ENCODE measurements around the gene FFAR4. TPM values are rescaled to one million over a fixed set of nuclear protein-coding genes. Genes with fewer than 3 reads are reported as not detected.
A peak's percentile ranks its signal among the peaks of the same experiment; 100 is the strongest.

FFAR4 gene
- total RNA-seq, 5 donors from 2014 or later (not counting 1 experiment from before 2014, with no cell fraction given): not detected

DNA sequence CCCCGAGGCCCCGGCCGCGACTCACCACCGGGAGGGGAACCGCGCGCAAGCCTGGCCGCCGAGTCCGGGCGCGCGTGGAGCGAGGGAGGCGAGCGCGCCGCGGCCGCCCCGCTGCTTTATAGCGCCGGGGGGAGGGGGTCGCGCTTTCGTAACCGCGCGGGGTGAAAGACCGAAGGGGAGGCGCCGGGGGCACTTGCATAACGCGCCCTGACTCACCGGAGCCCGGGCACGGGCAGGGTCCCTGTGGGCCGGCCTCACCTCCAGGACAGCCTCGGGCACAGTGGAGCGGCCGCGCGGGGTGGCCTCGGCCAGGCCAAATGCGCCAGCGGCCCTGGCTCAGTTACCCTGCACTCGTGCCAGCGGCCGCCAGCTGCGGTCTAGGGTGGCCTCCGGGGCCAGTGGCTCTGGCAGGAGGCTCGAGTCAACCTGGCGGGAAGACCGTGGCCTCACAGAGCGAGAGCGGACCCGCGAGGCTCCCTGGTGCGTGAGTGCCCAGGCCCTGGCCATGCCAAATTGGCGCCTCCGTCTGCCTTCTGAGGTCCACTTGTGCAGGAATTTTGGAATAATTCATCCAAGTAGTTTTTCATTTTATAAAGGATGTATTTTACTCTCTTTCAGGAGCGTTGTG, 34.8 kb downstream of the FFAR4 start, which contains the start of gene RBP4:
RBP4 (minus strand) TSS at position 90 of the 628 bp plus-strand sequence. CDS start 207 bp downstream, outside the sequence.
- no peak within 1 kb of the TSS for H3K4me3 Mint-ChIP-seq
- no peak for DNase-seq
- no peak within 1 kb of the TSS for H3K27ac ChIP-seq (ENCODE audit: low read length)
- no peaks in the 10 kb centered on the region for H3K9me3 Mint-ChIP-seq
- H3K4me3 ChIP-seq (ENCODE audit: control insufficient read depth in 1 of 2, extremely low read depth in 1 of 2, low read length in 1 of 2): no peak within 1 kb of the TSS
- H3K36me3 ChIP-seq (ENCODE audit: control insufficient read depth in 2 of 2, extremely low read depth in 1 of 2, insufficient read depth in 1 of 2, low read length in 1 of 2): no peaks in the 10 kb centered on the region
- H3K27ac Mint-ChIP-seq: peak within 1 kb of the TSS in 1 of 2 donors; percentile 5
- no peaks in the 10 kb centered on the region for H3K36me3 Mint-ChIP-seq
- 4% methylated on average over 58 of the region's 63 CpGs for WGBS (ENCODE audit: insufficient coverage)
- H3K9me3 ChIP-seq: no peaks in the 10 kb centered on the region
- ChIA-PET CTCF (no interaction called here), POLR2A (no interaction called here)
- peaks cover 6 to 24% of the 10 kb centered on the region in 2 experiments for H3K27me3 ChIP-seq (replicated peaks in 1 of 2; ENCODE audit: control insufficient read depth in 2 of 2, extremely low read depth in 1 of 2, insufficient read depth in 2 of 2, low read length in 1 of 2)
- no peaks in the 10 kb centered on the region for H3K4me1 ChIP-seq (ENCODE audit: control insufficient read depth in 1 of 2, extremely low read depth in 1 of 2, insufficient read depth in 2 of 2, low read length in 2 of 2)
- H3K4me1 Mint-ChIP-seq: no peaks in the 10 kb centered on the region
- ATAC-seq (replicated peaks in 1 of 4): no peak
- H3K27me3 Mint-ChIP-seq: peaks cover 33 to 51% of the 10 kb centered on the region in 2 donors

DNA sequence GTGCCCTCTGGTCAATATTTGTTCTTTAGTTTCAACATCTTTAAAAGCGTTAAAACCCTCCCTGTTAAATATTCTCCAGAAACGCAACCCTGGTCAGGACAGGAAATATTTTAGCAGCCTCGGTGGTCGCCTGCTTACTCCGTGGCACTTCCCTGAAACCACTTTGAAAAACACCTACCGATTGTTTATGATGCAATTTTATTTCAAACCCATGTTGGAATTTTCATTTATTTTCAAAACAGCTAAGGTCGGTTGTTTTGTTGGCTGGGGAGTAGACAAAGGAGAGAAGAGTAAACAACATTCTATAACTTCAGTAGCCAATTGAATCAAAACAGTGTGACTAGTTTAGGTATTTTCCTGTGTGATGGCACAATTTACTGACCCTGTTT, 35.3 kb downstream of the FFAR4 start:
- no peak overlapping the region for H3K4me3 Mint-ChIP-seq
- POLR2A ChIA-PET: interaction anchor here in 1 of 2 donors (0.6 kb wide), 1 partner anchor 265 kb away, joined by 8 read pairs; no protein-coding TSS in a partner anchor
- H3K36me3 Mint-ChIP-seq: no peaks in the 10 kb centered on the region
- peaks cover 0 to under 1% (median 0%) of the 10 kb centered on the region in 3 donors for H3K9me3 Mint-ChIP-seq
- H3K27ac ChIP-seq (ENCODE audit: low read length): no peak overlapping the region
- H3K9me3 ChIP-seq: no peaks in the 10 kb centered on the region
- no peak overlapping the region for H3K4me3 ChIP-seq (ENCODE audit: control insufficient read depth in 1 of 2, extremely low read depth in 1 of 2, low read length in 1 of 2)
- H3K27me3 Mint-ChIP-seq: peaks cover 38 to 56% of the 10 kb centered on the region in 2 donors
- H3K4me1 ChIP-seq (ENCODE audit: control insufficient read depth in 1 of 2, extremely low read depth in 1 of 2, insufficient read depth in 2 of 2, low read length in 2 of 2): no peaks in the 10 kb centered on the region
- H3K36me3 ChIP-seq (ENCODE audit: control insufficient read depth in 2 of 2, extremely low read depth in 1 of 2, insufficient read depth in 1 of 2, low read length in 1 of 2): no peaks in the 10 kb centered on the region
- no CpG with 5 or more reads among the region's 7 CpGs for WGBS (ENCODE audit: insufficient coverage)
- DNase-seq (no peak), ATAC-seq (replicated peaks in 1 of 4) (no peak)
- H3K27ac Mint-ChIP-seq: peak overlapping the region in 1 of 2 donors; percentile 5
- H3K27me3 ChIP-seq (replicated peaks in 1 of 2; ENCODE audit: control insufficient read depth in 2 of 2, extremely low read depth in 1 of 2, insufficient read depth in 2 of 2, low read length in 1 of 2): peaks cover 6 to 24% of the 10 kb centered on the region in 2 experiments
- CTCF ChIA-PET: no interaction called here
- H3K4me1 Mint-ChIP-seq: no peaks in the 10 kb centered on the region

GRCh38 chr10:93603023-93603422, 36.6 kb downstream of the FFAR4 start:
- no peak overlapping the region for H3K27ac ChIP-seq (ENCODE audit: low read length)
- ATAC-seq (replicated peaks in 1 of 4) (no peak), DNase-seq (no peak)
- H3K9me3 Mint-ChIP-seq: peaks cover 0 to 13% (median 2%) of the 10 kb centered on the region in 3 donors
- POLR2A ChIA-PET: no interaction called here
- H3K4me3 Mint-ChIP-seq: no peak overlapping the region
- H3K27me3 Mint-ChIP-seq: peaks cover 37 to 58% of the 10 kb centered on the region in 2 donors
- H3K4me1 Mint-ChIP-seq: no peaks in the 10 kb centered on the region
- no peaks in the 10 kb centered on the region for H3K36me3 Mint-ChIP-seq
- no peaks in the 10 kb centered on the region for H3K36me3 ChIP-seq (ENCODE audit: control insufficient read depth in 2 of 2, extremely low read depth in 1 of 2, insufficient read depth in 1 of 2, low read length in 1 of 2)
- no peak overlapping the region for H3K27ac Mint-ChIP-seq
- H3K27me3 ChIP-seq (replicated peaks in 1 of 2; ENCODE audit: control insufficient read depth in 2 of 2, extremely low read depth in 1 of 2, insufficient read depth in 2 of 2, low read length in 1 of 2): peaks cover 6 to 26% of the 10 kb centered on the region in 2 experiments
- no peak overlapping the region for H3K4me3 ChIP-seq (ENCODE audit: control insufficient read depth in 1 of 2, extremely low read depth in 1 of 2, low read length in 1 of 2)
- no peaks in the 10 kb centered on the region for H3K4me1 ChIP-seq (ENCODE audit: control insufficient read depth in 1 of 2, extremely low read depth in 1 of 2, insufficient read depth in 2 of 2, low read length in 2 of 2)
- CTCF ChIA-PET: no interaction called here
- no peaks in the 10 kb centered on the region for H3K9me3 ChIP-seq
- no CpG with 5 or more reads among the region's 2 CpGs for WGBS (ENCODE audit: insufficient coverage)

DNA sequence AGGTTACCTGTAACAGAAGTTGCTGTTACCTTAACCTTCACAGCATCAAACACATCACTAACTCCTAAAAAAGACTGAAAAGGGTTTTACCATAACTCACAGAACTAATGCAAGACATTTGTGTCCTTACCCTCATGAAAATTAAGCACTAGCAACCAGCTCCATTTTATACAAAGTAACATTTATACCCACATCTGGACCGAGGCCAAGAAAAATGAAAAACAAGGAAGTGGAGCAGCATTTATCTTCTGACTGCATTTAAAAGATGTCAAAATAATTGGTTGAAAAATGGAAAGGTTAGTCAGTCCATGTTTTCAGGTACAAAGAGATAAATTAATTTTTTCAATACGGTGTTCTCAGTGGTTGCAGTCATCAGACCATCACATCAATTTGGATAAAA, 37.7 kb downstream of the FFAR4 start:
- ChIA-PET POLR2A (no interaction called here), CTCF (interaction anchor here in 1 of 2 donors (0.6 kb wide), 1 partner anchor 42 kb away, joined by 3 read pairs; no protein-coding TSS in a partner anchor)
- Histone ChIP-seq H3K4me1 (ENCODE audit: control insufficient read depth in 1 of 2, extremely low read depth in 1 of 2, insufficient read depth in 2 of 2, low read length in 2 of 2) (no peaks in the 10 kb centered on the region), H3K36me3 (ENCODE audit: control insufficient read depth in 2 of 2, extremely low read depth in 1 of 2, insufficient read depth in 1 of 2, low read length in 1 of 2) (no peaks in the 10 kb centered on the region), H3K27me3 (replicated peaks in 1 of 2; ENCODE audit: control insufficient read depth in 2 of 2, extremely low read depth in 1 of 2, insufficient read depth in 2 of 2, low read length in 1 of 2) (peaks cover 6 to 23% of the 10 kb centered on the region in 2 experiments), H3K4me3 (ENCODE audit: control insufficient read depth in 1 of 2, extremely low read depth in 1 of 2, low read length in 1 of 2) (no peak overlapping the region), H3K27ac (ENCODE audit: low read length) (no peak overlapping the region), H3K9me3 (no peaks in the 10 kb centered on the region)
- DNase-seq (no peak), ATAC-seq (replicated peaks in 1 of 4) (no peak)
- Mint-ChIP-seq H3K27ac (no peak overlapping the region), H3K4me1 (no peaks in the 10 kb centered on the region), H3K4me3 (no peak overlapping the region), H3K9me3 (peaks cover 0 to 13% (median 2%) of the 10 kb centered on the region in 3 donors), H3K27me3 (peaks cover 37 to 61% of the 10 kb centered on the region in 2 donors), H3K36me3 (no peaks in the 10 kb centered on the region)
- no CpG with 5 or more reads among the region's 2 CpGs for WGBS (ENCODE audit: insufficient coverage)

- Mint-ChIP-seq H3K9me3 (peaks cover 0 to 13% (median 2%) of the 10 kb centered on the region in 3 donors), H3K4me1 (no peaks in the 10 kb centered on the region), H3K36me3 (no peaks in the 10 kb centered on the region), H3K27ac (no peak overlapping the region), H3K27me3 (peaks cover 23 to 31% of the 10 kb centered on the region in 2 donors), H3K4me3 (no peak overlapping the region)
- H3K9me3 ChIP-seq: no peaks in the 10 kb centered on the region
- ChIA-PET POLR2A (no interaction called here), CTCF (no interaction called here)
- no peak overlapping the region for H3K27ac ChIP-seq (ENCODE audit: low read length)
- H3K36me3 ChIP-seq (ENCODE audit: control insufficient read depth in 2 of 2, extremely low read depth in 1 of 2, insufficient read depth in 1 of 2, low read length in 1 of 2): no peaks in the 10 kb centered on the region
- WGBS (ENCODE audit: insufficient coverage): no CpG with 5 or more reads among the region's 3 CpGs
- H3K4me3 ChIP-seq (ENCODE audit: control insufficient read depth in 1 of 2, extremely low read depth in 1 of 2, low read length in 1 of 2): no peak overlapping the region
- ATAC-seq (replicated peaks in 1 of 4): no peak
- peaks cover 2 to 4% of the 10 kb centered on the region in 2 experiments for H3K27me3 ChIP-seq (replicated peaks in 1 of 2; ENCODE audit: control insufficient read depth in 2 of 2, extremely low read depth in 1 of 2, insufficient read depth in 2 of 2, low read length in 1 of 2)
- DNase-seq: no peak
- H3K4me1 ChIP-seq (ENCODE audit: control insufficient read depth in 1 of 2, extremely low read depth in 1 of 2, insufficient read depth in 2 of 2, low read length in 2 of 2): no peaks in the 10 kb centered on the region
These were observed 42.0 kb downstream of the FFAR4 start for GRCh38 chr10:93608421-93608820.

DNA sequence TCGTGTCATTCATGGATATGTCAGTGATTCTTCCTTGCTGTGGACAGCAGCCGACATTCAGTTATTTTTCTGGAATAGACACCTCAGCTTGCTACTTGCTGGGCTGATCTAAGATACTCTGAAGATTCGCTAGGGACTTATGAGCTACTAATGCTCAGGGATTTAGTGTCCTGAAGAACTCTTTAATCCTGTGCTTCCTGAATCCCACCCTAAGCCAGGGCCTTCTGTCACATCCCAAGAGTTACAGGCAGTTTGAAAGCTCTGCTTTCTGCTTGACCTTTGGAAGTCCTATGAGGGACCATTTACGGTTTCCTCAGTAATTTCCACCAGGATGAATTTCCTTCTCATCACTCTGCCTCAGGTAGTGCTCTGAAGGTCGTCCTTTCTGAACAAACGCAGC, 45.8 kb downstream of the FFAR4 start, which contains the start of gene PDE6C:
PDE6C (plus strand) TSS at position 227 of the 400 bp plus-strand sequence. CDS start 189 bp downstream, outside the sequence.
- no peak within 1 kb of the TSS for H3K4me3 Mint-ChIP-seq
- Histone ChIP-seq H3K27ac (ENCODE audit: low read length) (no peak within 1 kb of the TSS), H3K9me3 (no peaks in the 10 kb centered on the region), H3K4me3 (ENCODE audit: control insufficient read depth in 1 of 2, extremely low read depth in 1 of 2, low read length in 1 of 2) (no peak within 1 kb of the TSS), H3K27me3 (replicated peaks in 1 of 2; ENCODE audit: control insufficient read depth in 2 of 2, extremely low read depth in 1 of 2, insufficient read depth in 2 of 2, low read length in 1 of 2) (peaks cover 2 to 4% of the 10 kb centered on the region in 2 experiments), H3K36me3 (ENCODE audit: control insufficient read depth in 2 of 2, extremely low read depth in 1 of 2, insufficient read depth in 1 of 2, low read length in 1 of 2) (no peaks in the 10 kb centered on the region), H3K4me1 (ENCODE audit: control insufficient read depth in 1 of 2, extremely low read depth in 1 of 2, insufficient read depth in 2 of 2, low read length in 2 of 2) (no peaks in the 10 kb centered on the region)
- POLR2A ChIA-PET: no interaction called here
- H3K27ac Mint-ChIP-seq: peak within 1 kb of the TSS in 1 of 2 donors; percentile 38
- peaks cover 0 to 2% (median 0%) of the 10 kb centered on the region in 3 donors for H3K4me1 Mint-ChIP-seq
- 91% methylated on average over 6 of the region's 6 CpGs for WGBS (ENCODE audit: insufficient coverage)
- ATAC-seq (replicated peaks in 1 of 4) (no peak), DNase-seq (no peak)
- H3K36me3 Mint-ChIP-seq: no peaks in the 10 kb centered on the region
- peaks cover 0 to 7% (median 2%) of the 10 kb centered on the region in 3 donors for H3K9me3 Mint-ChIP-seq
- CTCF ChIA-PET: no interaction called here
- H3K27me3 Mint-ChIP-seq: peaks cover 6 to 8% of the 10 kb centered on the region in 2 donors
